GM12878 (cell line): ENCODE measurements around the gene TNF. TPM values are rescaled to one million over a fixed set of nuclear protein-coding genes. Genes with fewer than 3 reads are reported as not detected.

Experiments used
- ATF3 ChIP-seq: IDR thresholded peaks from 2 replicates; pipeline ENCODE4 v1.6.1; 2011; ENCODE audit warnings: low read depth, mild to moderate bottlenecking, low read length, moderate library complexity, borderline replicate concordance; ENCODE audit errors: extremely low read depth
- MTA2 ChIP-seq: fragments of 450-650 bp; IDR thresholded peaks from 2 replicates; pipeline ENCODE4 v1.6.1; 2016; ENCODE audit warnings: low read depth, mild to moderate bottlenecking, moderate library complexity
- NBN ChIP-seq: fragments of 450-650 bp; IDR thresholded peaks from 2 replicates; pipeline ENCODE4 v1.6.1; 2016
- NFYA ChIP-seq: IDR thresholded peaks from 2 replicates; pipeline ENCODE4 v1.6.1; 2011; ENCODE audit warnings: low read depth, mild to moderate bottlenecking, low read length, improper control_type of control experiment, borderline replicate concordance
- POLR2AphosphoS5 ChIP-seq: IDR thresholded peaks from 2 replicates; pipeline ENCODE4 v1.6.1; 2011; ENCODE audit warnings: mild to moderate bottlenecking, low read length, inconsistent platforms
- SIN3A ChIP-seq: IDR thresholded peaks from 2 replicates; pipeline ENCODE4 v1.6.1; 2012; ENCODE audit warnings: low read depth, low read length, improper control_type of control experiment
- STAT1 ChIP-seq: fragments of 450-650 bp; conservative IDR thresholded peaks from 2 replicates; pipeline ENCODE4 v1.6.1; 2014; ENCODE audit warnings: antibody characterized with exemption, mild to moderate bottlenecking
- ZBTB40 ChIP-seq: fragments of 450-650 bp; IDR thresholded peaks from 2 replicates; pipeline ENCODE4 v1.6.1; 2016; ENCODE audit warnings: mild to moderate bottlenecking, moderate library complexity, borderline replicate concordance
- ZNF217 ChIP-seq: fragments of 450-650 bp; IDR thresholded peaks from 2 replicates; pipeline ENCODE4 v1.6.1; 2017; ENCODE audit warnings: antibody characterized with exemption, mild to moderate bottlenecking
- ZNF592 ChIP-seq: fragments of 450-650 bp; IDR thresholded peaks from 2 replicates; pipeline ENCODE4 v1.6.1; 2017; ENCODE audit warnings: mild to moderate bottlenecking, moderate library complexity
- polyA plus RNA-seq, 11 experiments: library from polyadenylated mRNA; depleted of rRNA in 4 of 11; unstranded in 6 of 11; stranded (reverse) in 5 of 11; fragments of >200 nt; fragmentation: Nextera tagmentation in 4 of 11; fragmentation: Illumina TruSeq in 1 of 11; extraction: Ambion mirVana in 4 of 11; extraction: Trizol in 1 of 11; gene quantifications; 1 replicate in 1 of 11; 2 replicates in 10 of 11; pipeline versions ENCODE4 v1.2.1 to v1.2.3, GENCODE V29; 2011 to 2016; ENCODE audit warnings: inconsistent platforms in 2 of 11, missing spikeins in 2 of 11, low read depth in 1 of 11
- total RNA-seq, 4 experiments: library from RNA; depleted of rRNA in 3 of 4; stranded (reverse); fragments of >200 nt in 3 of 4; fragmentation: Illumina TruSeq in 1 of 4; extraction: Trizol in 1 of 4; gene quantifications; 2 replicates each; pipeline versions ENCODE4 v1.2.1 to v1.2.3, GENCODE V29; 2013 to 2021

TNF gene
- total and polyA plus RNA-seq, 10 of the 15 experiments (the other 5 are each of a cell fraction or from before 2014, with no cell fraction given): 18.0 to 94.8 (median 61.9) TPM

- TF ChIP-seq ZBTB40 (no peak), NBN (no peak), ATF3 (no peak), ZNF217 (no peak), POLR2AphosphoS5 (peak; percentile 73; the same call in 1 of the 2 replicates), SIN3A (no peak), ZNF592 (no peak), MTA2 (no peak), STAT1 (no peak), NFYA (no peak)
Measured at GRCh38 chr6:31531771-31532643, 43.4 kb upstream of the TNF start (continued).
